ENCODE results near the gene MLH3.

- TF ChIP-seq CTCF (conservative IDR thresholded peaks at IDR 0.05) (no peak), ZFX (IDR thresholded peaks at IDR 0.05) (no peak)
Observed at GRCh38 chr14:75054421-75054820, 3.2 kb upstream of the MLH3 start.
